ENCODE measurements around the gene PDCD4. TPM values are rescaled to one million over a fixed set of nuclear protein-coding genes. Genes with fewer than 3 reads are reported as not detected.

Gene PDCD4
- total and polyA plus RNA-seq, 9 of the 15 experiments (the other 6 are each of a cell fraction or from before 2014, with no cell fraction given): 12.9 to 44.1 (median 33.7) TPM

- 0 out of 2 replicates have a peak, but pooled peaks have one; percentile 50 for TF ChIP-seq LEF1 (IDR thresholded peaks at IDR 0.05)
- TF ChIP-seq REST (IDR thresholded peaks at IDR 0.05; ENCODE audit: borderline replicate concordance): no peak
- TF ChIP-seq REST (CRISPR knock-in tag; IDR thresholded peaks at IDR 0.05; ENCODE audit: low read depth): no peak
- TF ChIP-seq NR2F6 (CRISPR knock-in tag; IDR thresholded peaks at IDR 0.05): no peak
- no peak for TF ChIP-seq NR0B1 (IDR thresholded peaks at IDR 0.05; ENCODE audit: partially characterized antibody)
- peak; percentile 97 for TF ChIP-seq CBFA2T3 (IDR thresholded peaks at IDR 0.05)
- TF ChIP-seq SP1 (CRISPR knock-in tag; IDR thresholded peaks at IDR 0.05): no peak
- TF ChIP-seq ERF (CRISPR knock-in tag; IDR thresholded peaks at IDR 0.05): no peak
- no peak for TF ChIP-seq NCOA6 (IDR thresholded peaks at IDR 0.05)
- TF ChIP-seq EP300 (IDR thresholded peaks at IDR 0.05; ENCODE audit: low read length): peak; percentile 90
- peak; percentile 51; the same call in 1 of the 2 replicates for TF ChIP-seq CREB1 (IDR thresholded peaks at IDR 0.05)
- no peak for TF ChIP-seq CREB1 (CRISPR knock-in tag; IDR thresholded peaks at IDR 0.05)
- no peak for TF ChIP-seq GTF2B (IDR thresholded peaks at IDR 0.05; ENCODE audit: extremely low read depth, insufficient read length)
- TF ChIP-seq CTBP1 (IDR thresholded peaks at IDR 0.05; ENCODE audit: borderline replicate concordance): peak; percentile 21; the same call in 1 of the 2 replicates
- no peak for TF ChIP-seq SMAD1 (IDR thresholded peaks at IDR 0.05; ENCODE audit: low read depth, low read length, partially characterized antibody)
- no peak for TF ChIP-seq TFAP4 (CRISPR knock-in tag; IDR thresholded peaks at IDR 0.05; ENCODE audit: borderline replicate concordance)
- no peak for TF ChIP-seq ZSCAN32 (CRISPR knock-in tag; IDR thresholded peaks at IDR 0.05)
- TF ChIP-seq FUS (optimal IDR thresholded peaks at IDR 0.05; ENCODE audit: low read depth, low read length): no peak
- no peak for TF ChIP-seq CREBBP (IDR thresholded peaks at IDR 0.05; ENCODE audit: low read depth, low read length)
- no peak for TF ChIP-seq OTX1 (CRISPR knock-in tag; IDR thresholded peaks at IDR 0.05)
These were observed 13.3 kb upstream of the PDCD4 start (continued) for GRCh38 chr10:110858297-110858934.
